NB4 (cell line): ENCODE results near the gene LRFN4.

ENCODE experiments used
- DNase-seq: peaks from one replicate; pipeline ENCODE4 v3.0.0; 2010; ENCODE audit warnings: low read depth
- H3K4me3 ChIP-seq: one replicate; pipeline ENCODE4 v1.5.1; 2011; ENCODE audit warnings: mild to moderate bottlenecking, low read depth, low read length, moderate library complexity
- CTCF ChIP-seq: IDR thresholded peaks from one replicate; pipeline ENCODE4 v1.5.1; 2012; ENCODE audit warnings: low read depth, low read length
- MAX ChIP-seq: IDR thresholded peaks from 2 replicates; pipeline ENCODE4 v1.6.1; 2011; ENCODE audit warnings: low read depth, low read length
- MYC ChIP-seq: IDR thresholded peaks from 2 replicates; pipeline ENCODE4 v1.6.1; 2011; ENCODE audit warnings: low read depth, low read length
- POLR2A ChIP-seq: IDR thresholded peaks from 2 replicates; pipeline ENCODE4 v1.6.1; 2011; ENCODE audit warnings: mild to moderate bottlenecking; ENCODE audit not compliant: insufficient read length; ENCODE audit errors: extremely low read depth

LRFN4 gene

GRCh38 chr11:66863428-66864125 lies 6.7 kb downstream of the LRFN4 start:
- H3K4me3 ChIP-seq = no peak overlapping the region
- TF ChIP-seq MYC (no peak), MAX (no peak)
- DNase-seq = no peak

GRCh38 chr11:66864172-66864901 lies 7.5 kb downstream of the LRFN4 start:
- TF ChIP-seq MAX (no peak), POLR2A (no peak), MYC (no peak), CTCF (no peak)
- DNase-seq = no peak
- H3K4me3 ChIP-seq = no peak overlapping the region

- no peak for TF ChIP-seq POLR2A
- no peak for TF ChIP-seq MAX
- no peak for TF ChIP-seq MYC
- TF ChIP-seq CTCF = no peak
- no peak for DNase-seq
Measured at GRCh38 chr11:66864924-66865697, 8.2 kb downstream of the LRFN4 start.

GRCh38 chr11:66866007-66866406 lies 9.1 kb downstream of the LRFN4 start:
- no peak for DNase-seq
- TF ChIP-seq POLR2A (no peak), CTCF (no peak), MAX (no peak), MYC (no peak)
- H3K4me3 ChIP-seq = no peak overlapping the region

More at GRCh38 chr11:66864924-66865697, 8.2 kb downstream of the LRFN4 start:
- no peak overlapping the region for H3K4me3 ChIP-seq

- DNase-seq = no peak
- H3K4me3 ChIP-seq = no peak overlapping the region
- TF ChIP-seq MYC = no peak
- TF ChIP-seq MAX = no peak
- no peak for TF ChIP-seq CTCF
- TF ChIP-seq POLR2A = no peak
Measured at GRCh38 chr11:66866511-66866986, 9.7 kb downstream of the LRFN4 start.
